Transverse colon (tissue), 3 donors: Measurements from ENCODE around the gene IFIH1.

Source experiments
- CTCF ChIP-seq, 5 experiments: fragments of 200-600 bp in 3 of 5; fragments of 450-650 bp in 2 of 5; sonication (generic) in 3 of 5; IDR thresholded peaks; 1 replicate in 2 of 5; 2 replicates in 3 of 5; pipeline ENCODE4 v1.5.1; 2016 to 2017; ENCODE audit warnings: antibody characterized with exemption in 5 of 5, inconsistent platforms in 3 of 5, mild to moderate bottlenecking in 2 of 5, moderate library complexity in 1 of 5
- POLR2A ChIP-seq: fragments of 450-650 bp; IDR thresholded peaks from one replicate; pipeline ENCODE4 v1.6.1; 2016; ENCODE audit warnings: antibody characterized with exemption, mild to moderate bottlenecking, moderate library complexity

- TF ChIP-seq CTCF (IDR thresholded peaks at IDR 0.05) (no peak), POLR2A (no peak)
These were observed 73.4 kb downstream of the IFIH1 start for GRCh38 chr2:162245061-162245460.
